HEK293 (cell line): Measurements from ENCODE around the gene MKRN1.
A peak's percentile ranks its signal among the peaks of the same experiment; 100 is the strongest.

ENCODE experiments used
- CTCF ChIA-PET: fragments of 350-600 bp; formaldehyde crosslinking; extraction: SDS; loops from one replicate; lab custom pipeline; 2021; ENCODE audit warnings: antibody characterized with exemption; lab: Yijun Ruan, JAX
- POLR2A ChIA-PET: fragments of 300-600 bp; formaldehyde crosslinking; extraction: SDS; loops from one replicate; lab custom pipeline; 2020; ENCODE audit warnings: antibody characterized with exemption, inconsistent platforms; lab: Yijun Ruan, JAX
- H3K27ac ChIP-seq: fragments of 200-500 bp; sonication (Bioruptor generic); 2 replicates; pipeline ENCODE4 v1.5.1; 2014; ENCODE audit warnings: low read depth, low read length, control low read depth, inconsistent platforms; ENCODE audit errors: extremely low read depth
- H3K36me3 ChIP-seq, 2 experiments: fragments of 200-500 bp in 1 of 2; sonication (Bioruptor generic) in 1 of 2; 1 replicate in 1 of 2; 2 replicates in 1 of 2; pipeline ENCODE4 v1.5.1; 2014 to 2017; ENCODE audit warnings: inconsistent platforms in 2 of 2, low read length in 2 of 2; ENCODE audit not compliant: control insufficient read depth in 2 of 2, insufficient read depth in 1 of 2
- H3K4me1 ChIP-seq: fragments of 200-500 bp; sonication (Bioruptor generic); 2 replicates; pipeline ENCODE4 v1.5.1; 2014; ENCODE audit warnings: mild to moderate bottlenecking, low read length, inconsistent platforms; ENCODE audit not compliant: control insufficient read depth, insufficient read depth
- H3K4me3 ChIP-seq: 2 replicates; pipeline ENCODE4 v1.5.1; 2011; ENCODE audit warnings: low read depth, mild to moderate bottlenecking, control low read depth, low read length, moderate library complexity
- H3K9me3 ChIP-seq: fragments of 200-500 bp; sonication (Bioruptor generic); 2 replicates; pipeline ENCODE4 v1.5.1; 2014; ENCODE audit warnings: low read depth, low read length, inconsistent platforms; ENCODE audit not compliant: control insufficient read depth, insufficient read depth
- BCL6B ChIP-seq: fragments of 450-650 bp; formaldehyde crosslinking; IDR thresholded peaks from 2 replicates; pipeline ENCODE4 v1.5.1; 2017; ENCODE audit warnings: missing biosample characterization, missing genetic modification characterization
- GLIS2 ChIP-seq: fragments of 450-650 bp; formaldehyde crosslinking; IDR thresholded peaks from 2 replicates; pipeline ENCODE4 v1.5.1; 2016; ENCODE audit warnings: missing biosample characterization, missing genetic modification characterization
- KLF10 ChIP-seq: fragments of 450-650 bp; IDR thresholded peaks from 2 replicates; pipeline ENCODE4 v1.5.1; 2018; ENCODE audit warnings: missing biosample characterization, mild to moderate bottlenecking, missing genetic modification characterization
- KLF16 ChIP-seq: fragments of 450-650 bp; formaldehyde crosslinking; IDR thresholded peaks from 2 replicates; pipeline ENCODE4 v1.5.1; 2017; ENCODE audit warnings: missing biosample characterization, missing genetic modification characterization
- KLF8 ChIP-seq: fragments of 450-650 bp; formaldehyde crosslinking; IDR thresholded peaks from 2 replicates; pipeline ENCODE4 v1.5.1; 2016; ENCODE audit warnings: missing biosample characterization, missing genetic modification characterization
- PRDM1 ChIP-seq: fragments of 450-650 bp; formaldehyde crosslinking; IDR thresholded peaks from 2 replicates; pipeline ENCODE4; 2016; ENCODE audit warnings: missing biosample characterization, missing genetic modification characterization
- REST ChIP-seq: fragments of 450-650 bp; formaldehyde crosslinking; IDR thresholded peaks from 2 replicates; pipeline ENCODE4 v1.5.1; 2016; ENCODE audit warnings: missing biosample characterization, missing genetic modification characterization
- SCRT1 ChIP-seq: fragments of 450-650 bp; formaldehyde crosslinking; IDR thresholded peaks from 2 replicates; pipeline ENCODE4 v1.5.1; 2016; ENCODE audit warnings: missing biosample characterization, missing genetic modification characterization, borderline replicate concordance
- SP2 ChIP-seq: fragments of 450-650 bp; formaldehyde crosslinking; IDR thresholded peaks from 2 replicates; pipeline ENCODE4 v1.5.1; 2016; ENCODE audit warnings: missing biosample characterization, missing genetic modification characterization
- ZBTB20 ChIP-seq: fragments of 450-650 bp; formaldehyde crosslinking; IDR thresholded peaks from 2 replicates; pipeline ENCODE4 v1.5.1; 2016; ENCODE audit warnings: missing biosample characterization, missing genetic modification characterization
- ZBTB48 ChIP-seq: fragments of 450-650 bp; formaldehyde crosslinking; IDR thresholded peaks from 2 replicates; pipeline ENCODE4 v1.5.1; 2016; ENCODE audit warnings: missing biosample characterization, missing genetic modification characterization
- ZEB2 ChIP-seq: fragments of 450-650 bp; formaldehyde crosslinking; IDR thresholded peaks from 2 replicates; pipeline ENCODE4 v1.5.1; 2016; ENCODE audit warnings: missing biosample characterization, missing genetic modification characterization
- ZFP37 ChIP-seq: fragments of 450-650 bp; formaldehyde crosslinking; IDR thresholded peaks from 2 replicates; pipeline ENCODE4 v1.5.1; 2016; ENCODE audit warnings: missing biosample characterization, missing genetic modification characterization
- ZIC2 ChIP-seq: fragments of 450-650 bp; formaldehyde crosslinking; IDR thresholded peaks from 2 replicates; pipeline ENCODE4 v1.5.1; 2016; ENCODE audit warnings: missing biosample characterization, missing genetic modification characterization
- ZNF10 ChIP-seq: fragments of 450-650 bp; formaldehyde crosslinking; IDR thresholded peaks from 2 replicates; pipeline ENCODE4 v1.5.1; 2017; ENCODE audit warnings: missing biosample characterization, missing genetic modification characterization
- ZNF239 ChIP-seq: fragments of 450-650 bp; formaldehyde crosslinking; IDR thresholded peaks from 2 replicates; pipeline ENCODE4 v1.5.1; 2016; ENCODE audit warnings: missing biosample characterization, missing genetic modification characterization
- ZNF280D ChIP-seq: fragments of 450-650 bp; formaldehyde crosslinking; IDR thresholded peaks from 2 replicates; pipeline ENCODE4 v1.5.1; 2016; ENCODE audit warnings: missing biosample characterization, missing genetic modification characterization
- ZNF311 ChIP-seq: fragments of 450-650 bp; formaldehyde crosslinking; IDR thresholded peaks from 2 replicates; pipeline ENCODE4 v1.5.1; 2017; ENCODE audit warnings: missing biosample characterization, missing genetic modification characterization, borderline replicate concordance
- ZNF335 ChIP-seq: fragments of 450-650 bp; formaldehyde crosslinking; conservative IDR thresholded peaks from 2 replicates; pipeline ENCODE4 v1.5.1; 2016; ENCODE audit warnings: missing biosample characterization, missing genetic modification characterization
- ZNF391 ChIP-seq: fragments of 450-650 bp; formaldehyde crosslinking; IDR thresholded peaks from 2 replicates; pipeline ENCODE4 v1.5.1; 2016; ENCODE audit warnings: low read depth, missing biosample characterization, missing genetic modification characterization, borderline replicate concordance
- ZNF449 ChIP-seq: fragments of 450-650 bp; formaldehyde crosslinking; IDR thresholded peaks from 2 replicates; pipeline ENCODE4 v1.5.1; 2017; ENCODE audit warnings: missing biosample characterization, mild to moderate bottlenecking, missing genetic modification characterization, moderate library complexity
- ZNF549 ChIP-seq: fragments of 450-650 bp; IDR thresholded peaks from 2 replicates; pipeline ENCODE4 v1.5.1; 2018; ENCODE audit warnings: missing biosample characterization, missing genetic modification characterization, mild to moderate bottlenecking, inconsistent platforms, moderate library complexity
- ZNF660 ChIP-seq: fragments of 450-650 bp; IDR thresholded peaks from 2 replicates; pipeline ENCODE4 v1.5.1; 2018; ENCODE audit warnings: missing biosample characterization, mild to moderate bottlenecking, missing genetic modification characterization
- ZNF76 ChIP-seq: fragments of 450-650 bp; formaldehyde crosslinking; IDR thresholded peaks from 2 replicates; pipeline ENCODE4; 2016; ENCODE audit warnings: low read depth, missing biosample characterization, missing genetic modification characterization, borderline replicate concordance

MKRN1 gene

GRCh38 chr7:140478246-140479061, 851 bp downstream of the MKRN1 start:
- ChIA-PET POLR2A (interaction anchor here (0.6 to 1.0 kb wide), 3 partner anchors 29 to 594 kb away, joined by 4 to 6 read pairs (median 5); partner anchors contain the start of gene KDM7A), CTCF (interaction anchor here (0.5 to 4.6 kb wide), 9 partner anchors 9 to 473 kb away, joined by 3 to 40 read pairs (median 4); no protein-coding TSS in a partner anchor)
- H3K36me3 ChIP-seq: no peaks in the 10 kb centered on the region
- peak overlapping the region; percentile 97 for H3K4me3 ChIP-seq
- peak overlapping the region; percentile 85 for H3K27ac ChIP-seq
- H3K9me3 ChIP-seq: no peaks in the 10 kb centered on the region
- peaks cover 3% of the 10 kb centered on the region; the same call in 1 of the 2 replicates for H3K4me1 ChIP-seq
- TF ChIP-seq ZNF10 (tag by site-specific recombination) (no peak), ZBTB20 (tag by site-specific recombination) (0 out of 2 replicates have a peak, but pooled peaks have one; percentile 12), ZNF660 (tag by site-specific recombination) (no peak), GLIS2 (tag by site-specific recombination) (peak; percentile 88), ZNF280D (tag by site-specific recombination) (no peak), SP2 (peak; percentile 13; the same call in 1 of the 2 replicates), ZNF239 (tag by site-specific recombination) (0 out of 2 replicates have a peak, but pooled peaks have one; percentile 15), BCL6B (no peak), PRDM1 (tag by site-specific recombination) (0 out of 2 replicates have a peak, but pooled peaks have one; percentile 16), ZNF76 (tag by site-specific recombination) (0 out of 2 replicates have a peak, but pooled peaks have one; percentile 41), ZNF449 (tag by site-specific recombination) (no peak), SCRT1 (no peak), REST (tag by site-specific recombination) (peak; percentile 56), ZEB2 (tag by site-specific recombination) (peak; percentile 14; the same call in 1 of the 2 replicates), ZNF391 (no peak), ZNF311 (tag by site-specific recombination) (no peak), ZNF549 (tag by site-specific recombination) (no peak), KLF10 (tag by site-specific recombination) (no peak), KLF8 (peak; percentile 20; the same call in 1 of the 2 replicates), ZIC2 (tag by site-specific recombination) (peak; percentile 92), KLF16 (tag by site-specific recombination) (peak; percentile 25; the same call in 1 of the 2 replicates), ZBTB48 (tag by site-specific recombination) (0 out of 2 replicates have a peak, but pooled peaks have one; percentile 18), ZFP37 (tag by site-specific recombination) (0 out of 2 replicates have a peak, but pooled peaks have one; percentile 21), ZNF335 (peak; percentile 73)
